Activated CD8-positive, alpha-beta memory T cell treated with anti-CD3 and anti-CD28 coated beads for 36 hours (primary cell): ENCODE data around the gene SHE. TPM values are rescaled to one million over a fixed set of nuclear protein-coding genes. Genes with fewer than 3 reads are reported as not detected.

Source experiments
- CTCF ChIA-PET: fragments of 350-600 bp; sonication (Branson Sonifier 250); formaldehyde crosslinking; loops from one replicate; lab custom pipeline; 2021; ENCODE audit warnings: antibody characterized with exemption; lab: Charles Lee
- POLR2A ChIA-PET: fragments of 350-600 bp; sonication (Branson Sonifier 250); formaldehyde crosslinking; loops from one replicate; lab custom pipeline; 2021; ENCODE audit warnings: antibody characterized with exemption; lab: Charles Lee
- total RNA-seq, 2 experiments: library from RNA; stranded (reverse); gene quantifications; one replicate each; pipeline ENCODE4 v1.2.3, GENCODE V29; 2021

The SHE gene
- total RNA-seq, 2 experiments from 2014 or later = not detected

- POLR2A ChIA-PET = no interaction called here
These were observed 36.5 kb downstream of the SHE start for GRCh38 chr1:154465621-154466195.

GRCh38 chr1:154463512-154463990 is 38.7 kb downstream of the SHE start:
- ChIA-PET CTCF (interaction anchor here (0.6 to 1.3 kb wide), 4 partner anchors 12 to 127 kb away, joined by 3 to 5 read pairs (median 4); no protein-coding TSS in a partner anchor), POLR2A (interaction anchor here (1.0 kb wide), 1 partner anchor 18 kb away, joined by 3 read pairs; no protein-coding TSS in a partner anchor)

More at GRCh38 chr1:154465621-154466195, 36.5 kb downstream of the SHE start:
- CTCF ChIA-PET = interaction anchor here (1.1 kb wide), 1 partner anchor 14 kb away, joined by 3 read pairs; no protein-coding TSS in a partner anchor

GRCh38 chr1:154460695-154461260 is 41.4 kb downstream of the SHE start:
- ChIA-PET CTCF (no interaction called here), POLR2A (no interaction called here)

GRCh38 chr1:154459080-154459479 is 43.1 kb downstream of the SHE start:
- POLR2A ChIA-PET = no interaction called here
- CTCF ChIA-PET = no interaction called here

- ChIA-PET POLR2A (interaction anchor here (0.7 kb wide), 1 partner anchor 59 kb away, joined by 7 read pairs; no protein-coding TSS in a partner anchor), CTCF (interaction anchor here (0.6 to 1.7 kb wide), 2 partner anchors 14 to 70 kb away, joined by 4 read pairs; no protein-coding TSS in a partner anchor)
These were observed 45.6 kb downstream of the SHE start for GRCh38 chr1:154456631-154457030.

GRCh38 chr1:154454386-154455120 is 47.7 kb downstream of the SHE start:
- CTCF ChIA-PET = no interaction called here
- POLR2A ChIA-PET = no interaction called here

DNA sequence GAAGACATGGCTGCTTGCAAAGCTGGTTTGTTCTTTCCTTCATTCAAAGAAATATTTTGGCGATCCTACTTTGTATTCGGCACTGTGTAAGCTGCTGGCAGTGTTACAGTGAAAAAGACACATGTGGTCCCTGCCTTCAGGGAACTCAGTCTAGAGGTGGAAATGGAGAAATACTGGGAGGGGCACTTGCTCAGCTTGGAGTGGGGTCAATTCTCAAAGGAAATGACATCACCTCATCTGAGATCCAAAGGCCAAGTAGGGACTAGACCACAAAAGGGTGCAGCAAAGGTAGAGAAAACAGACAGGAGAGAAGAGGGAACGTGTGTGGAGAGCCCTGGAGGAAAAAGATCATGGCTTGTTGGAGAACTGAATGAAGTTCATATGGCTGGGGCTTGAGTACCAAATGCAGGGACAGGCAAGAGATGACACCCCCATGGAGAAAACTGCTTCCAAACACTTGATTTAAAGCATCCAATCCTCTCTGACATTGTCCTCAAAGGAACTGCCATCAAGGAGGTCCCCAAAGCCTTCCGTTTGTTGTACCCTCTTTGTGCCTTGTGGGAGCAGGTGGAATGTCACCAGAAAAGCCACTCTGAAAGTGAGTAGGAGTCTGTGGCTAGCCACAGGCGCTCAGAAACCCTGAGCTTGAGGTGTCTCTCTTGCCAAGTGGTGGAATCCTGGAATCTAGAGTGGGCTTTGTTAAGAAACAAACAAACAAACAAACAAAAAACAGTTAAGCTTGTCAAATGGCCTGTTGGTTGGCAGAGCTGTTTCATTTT is 48.4 kb downstream of the SHE start:
- ChIA-PET CTCF (no interaction called here), POLR2A (no interaction called here)

- POLR2A ChIA-PET = no interaction called here
These were observed 49.1 kb downstream of the SHE start for GRCh38 chr1:154453161-154453560.

GRCh38 chr1:154448331-154448811 is 53.8 kb downstream of the SHE start:
- CTCF ChIA-PET = interaction anchor here (1.1 kb wide), 1 partner anchor 31 kb away, joined by 5 read pairs; no protein-coding TSS in a partner anchor
- POLR2A ChIA-PET = no interaction called here

More at GRCh38 chr1:154453161-154453560, 49.1 kb downstream of the SHE start:
- CTCF ChIA-PET = no interaction called here

GRCh38 chr1:154446789-154447188 is 55.4 kb downstream of the SHE start:
- CTCF ChIA-PET = no interaction called here
- POLR2A ChIA-PET = no interaction called here

DNA sequence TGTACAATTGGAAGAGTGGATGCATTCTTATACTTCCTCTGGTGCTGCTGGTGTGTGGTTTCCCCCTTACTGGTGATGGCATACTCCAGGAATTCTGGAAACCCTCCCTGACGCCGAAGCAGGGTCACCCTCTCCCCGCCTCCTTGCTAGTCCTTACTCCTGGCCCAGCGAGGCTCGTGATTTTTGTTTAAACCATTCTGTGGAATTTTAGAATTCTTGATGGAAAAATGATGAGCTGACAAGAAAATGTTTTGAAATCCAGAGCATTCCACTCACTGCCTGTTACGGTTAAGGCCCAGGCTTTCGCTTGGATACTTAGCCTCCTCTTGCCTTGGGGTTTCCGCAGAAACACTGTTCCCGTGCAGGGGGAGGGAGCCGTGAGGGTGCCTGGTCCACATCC is 55.9 kb downstream of the SHE start:
- ChIA-PET POLR2A (no interaction called here), CTCF (interaction anchor here (0.6 kb wide), 1 partner anchor 558 kb away, joined by 4 read pairs; no protein-coding TSS in a partner anchor)

- POLR2A ChIA-PET = interaction anchor here (1.4 to 1.5 kb wide), 2 partner anchors 19 to 59 kb away, joined by 3 to 11 read pairs; no protein-coding TSS in a partner anchor
These were observed 57.2 kb downstream of the SHE start for GRCh38 chr1:154445040-154445472.

DNA sequence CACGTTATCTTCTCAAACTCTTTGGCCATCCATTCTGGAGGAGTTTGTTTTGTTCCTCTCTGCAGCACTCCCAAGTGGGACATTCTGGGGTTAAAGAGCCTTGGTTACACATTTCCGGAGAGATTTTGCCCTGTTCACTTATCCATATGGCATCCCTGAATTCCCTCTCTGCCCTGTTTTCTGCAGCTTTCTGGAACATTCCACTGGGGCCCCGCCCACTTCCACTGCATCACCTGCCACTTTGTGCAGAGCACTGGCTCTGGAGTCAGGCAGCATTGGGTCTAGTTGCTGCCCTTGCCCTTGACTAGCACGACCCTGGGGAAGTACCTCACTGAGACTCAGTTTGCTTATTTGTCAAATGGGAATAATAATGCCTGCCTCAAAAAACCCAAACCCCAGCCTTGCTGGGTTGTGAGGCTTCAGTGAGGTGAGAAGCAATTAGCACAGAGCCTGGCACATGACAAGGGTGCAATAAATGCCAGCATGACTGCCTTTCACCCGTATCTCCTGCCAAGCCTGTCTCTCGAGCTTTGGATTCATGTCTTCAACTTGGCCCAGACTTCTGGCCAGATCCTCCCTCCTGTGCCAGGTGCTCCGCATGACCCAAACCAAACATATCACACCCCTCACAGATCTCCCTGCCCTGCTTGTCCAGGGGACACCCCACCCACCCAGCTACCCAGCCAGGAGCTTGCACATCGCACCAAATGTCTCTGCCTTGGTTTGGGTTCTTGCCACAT is 58.8 kb downstream of the SHE start:
- CTCF ChIA-PET = interaction anchor here (0.6 to 1.9 kb wide), 3 partner anchors 14 to 39 kb away, joined by 3 to 4 read pairs (median 4); no protein-coding TSS in a partner anchor
- POLR2A ChIA-PET = no interaction called here

More at GRCh38 chr1:154445040-154445472, 57.2 kb downstream of the SHE start:
- CTCF ChIA-PET = interaction anchor here (0.9 to 1.6 kb wide), 3 partner anchors 35 to 121 kb away, joined by 3 read pairs; no protein-coding TSS in a partner anchor

DNA sequence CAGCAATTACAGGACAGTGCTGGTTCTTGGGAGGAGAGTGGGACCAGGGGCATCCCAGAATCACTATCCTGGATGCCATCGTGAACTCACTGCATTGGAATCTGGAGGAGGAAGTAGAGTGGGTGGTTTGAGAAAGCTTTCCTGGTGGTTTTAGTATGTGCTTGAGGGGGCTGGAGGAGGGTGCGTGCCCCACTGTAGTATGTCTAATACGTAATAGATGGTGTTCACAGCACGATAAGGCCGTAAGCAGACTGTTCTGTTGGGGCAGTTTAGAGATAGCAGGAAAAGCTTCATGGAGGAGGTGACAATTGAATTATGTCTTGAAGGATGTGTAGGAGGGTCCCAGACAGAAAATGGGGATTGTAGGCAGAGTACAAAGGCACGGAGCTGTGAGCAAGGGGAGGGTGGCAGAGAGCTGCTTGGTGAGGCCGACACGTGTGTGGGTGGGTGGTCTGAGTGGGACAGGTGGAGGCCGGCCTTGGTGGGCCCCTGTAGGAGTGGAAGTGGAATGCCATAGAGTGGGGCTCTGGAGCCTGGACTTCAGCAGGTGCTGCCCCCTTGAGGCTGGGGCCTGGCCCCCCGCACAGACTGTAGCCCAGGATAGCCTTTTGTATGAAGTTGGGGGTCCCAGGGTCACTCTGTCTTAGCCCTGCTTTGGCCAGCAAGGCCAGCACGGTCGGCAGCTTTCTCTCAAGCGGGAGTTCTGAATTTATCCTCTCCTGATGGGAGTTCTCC is 60.0 kb downstream of the SHE start:
- CTCF ChIA-PET = interaction anchor here (1.2 to 1.3 kb wide), 4 partner anchors 9 to 55 kb away, joined by 3 to 4 read pairs (median 4); no protein-coding TSS in a partner anchor

DNA sequence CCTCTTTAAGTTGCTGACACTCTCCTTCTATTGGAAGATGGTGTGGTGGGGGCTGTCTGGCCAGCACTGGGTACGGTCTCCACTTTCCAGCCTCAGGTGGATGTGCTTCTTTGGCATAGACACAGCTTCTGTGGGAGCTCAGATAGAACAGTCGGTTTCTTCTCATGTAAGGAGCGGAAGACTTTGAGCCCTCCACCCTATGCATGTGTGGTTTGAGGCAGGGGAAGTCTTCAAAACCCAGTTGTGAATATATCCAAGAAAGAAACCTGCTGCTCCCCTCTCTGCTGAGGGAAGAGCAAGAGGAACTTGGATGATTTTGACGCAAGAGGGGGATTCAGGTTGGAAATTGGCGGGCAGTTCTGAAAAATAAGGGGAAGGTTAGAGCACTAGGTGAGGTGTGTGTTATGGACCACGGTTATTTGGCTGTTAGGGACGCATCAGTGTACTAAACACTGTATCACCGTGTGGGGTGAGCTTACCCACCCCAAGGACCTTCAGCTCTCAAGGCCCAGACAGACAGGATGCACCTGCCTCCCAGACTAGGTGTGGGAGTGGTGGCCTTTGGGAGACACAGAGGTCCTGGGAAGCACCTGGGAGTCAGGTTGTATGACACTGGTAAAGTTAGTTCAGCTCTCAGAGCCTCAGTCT is 60.8 kb downstream of the SHE start:
- POLR2A ChIA-PET = no interaction called here
- CTCF ChIA-PET = interaction anchor here (1.2 to 1.3 kb wide), 3 partner anchors 10 to 55 kb away, joined by 3 to 4 read pairs (median 4); no protein-coding TSS in a partner anchor

More for the DNA sequence above, 60.0 kb downstream of the SHE start:
- POLR2A ChIA-PET = no interaction called here

DNA sequence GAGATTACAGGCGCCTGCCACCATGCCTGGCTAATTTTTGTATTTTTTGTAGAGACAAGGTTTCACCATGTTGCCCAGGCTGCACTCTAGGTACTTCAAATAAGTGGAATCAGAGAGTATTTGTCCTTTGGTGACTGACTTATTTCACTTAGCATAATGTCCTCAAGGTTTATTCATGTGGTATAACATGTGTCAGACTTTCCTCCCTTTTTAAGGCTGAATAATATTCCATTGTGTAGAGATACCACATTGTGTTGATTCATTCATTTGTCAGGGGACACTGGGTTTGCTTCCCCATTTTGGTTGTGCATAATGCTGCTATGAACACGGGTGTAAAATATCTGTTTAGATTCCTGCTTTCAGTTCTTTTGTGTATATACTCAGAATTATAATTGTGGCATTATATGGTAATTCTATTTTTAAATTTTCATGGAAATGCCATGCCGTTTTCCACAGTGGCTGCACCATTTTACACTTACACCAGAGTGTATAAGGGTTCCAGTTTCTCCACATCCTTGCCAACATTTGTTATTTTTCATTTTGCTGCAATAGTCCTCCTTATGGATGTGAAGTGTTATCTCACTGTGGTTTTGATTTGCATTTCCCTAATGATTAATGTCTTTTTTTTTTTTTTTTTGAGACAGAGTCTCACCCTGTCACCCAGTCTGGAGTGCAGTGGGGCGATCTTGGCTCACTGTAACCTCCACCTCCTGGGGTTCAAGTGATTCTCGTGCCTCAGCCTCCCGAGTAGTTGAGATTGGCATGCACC is 62.0 kb downstream of the SHE start:
- CTCF ChIA-PET = interaction anchor here (1.2 to 1.3 kb wide), 2 partner anchors 9 to 33 kb away, joined by 4 read pairs; no protein-coding TSS in a partner anchor

More for the DNA sequence above, 62.0 kb downstream of the SHE start:
- POLR2A ChIA-PET = interaction anchor here (0.6 kb wide), 1 partner anchor 79 kb away, joined by 3 read pairs; no protein-coding TSS in a partner anchor
